HG03108 (cell line): ENCODE results near the gene RTN4R.
"Not testable (repeated sequence)": the region's sequence is repeated elsewhere in the genome, so short reads cannot be mapped to it uniquely, and the experiment has no call there.

Experiments used
- ATAC-seq: cut with Tn5 transposase; IDR thresholded peaks from one replicate; pipeline ENCODE4 v1.9.1; 2021; ENCODE audit warnings: moderate library complexity; ENCODE audit not compliant: unreplicated experiment

RTN4R gene

GRCh38 chr22:20268279-20269012 is at the start of gene RTN4R:
TSS of gene RTN4R (minus strand) at chr22:20268318. CDS start at chr22:20268092, 226 bp downstream.
- ATAC-seq: no peak

- not testable (repeated sequence) for ATAC-seq
Observed at GRCh38 chr22:20317402-20318042, 49.4 kb upstream of the RTN4R start.

DNA sequence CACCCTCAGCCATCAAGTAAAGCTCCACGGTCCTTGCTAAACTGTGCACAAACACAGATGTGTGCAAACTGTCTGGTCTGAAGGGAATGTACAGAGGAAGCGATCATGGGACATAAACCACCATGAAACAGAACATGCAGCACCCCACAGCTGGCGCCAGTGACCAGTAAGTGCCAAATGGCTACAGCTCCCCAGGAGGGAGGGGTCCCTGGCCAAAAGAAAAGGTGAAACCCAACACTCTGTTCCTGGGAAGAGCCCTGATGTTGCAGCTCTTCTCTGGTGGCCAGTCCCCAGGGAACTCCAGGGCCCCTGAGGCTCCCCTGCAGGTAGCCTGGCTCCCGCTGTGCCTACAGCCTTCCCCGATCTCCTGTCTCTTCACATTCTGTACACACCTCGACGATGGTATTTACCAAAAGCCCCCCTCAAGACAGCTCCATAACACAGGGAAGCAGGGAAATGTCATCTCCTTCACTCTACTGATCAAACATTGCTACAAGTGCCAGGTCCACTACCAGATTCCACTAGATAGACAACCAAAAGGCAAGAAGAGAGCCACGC is 48.8 kb upstream of the RTN4R start:
- no peak for ATAC-seq

DNA sequence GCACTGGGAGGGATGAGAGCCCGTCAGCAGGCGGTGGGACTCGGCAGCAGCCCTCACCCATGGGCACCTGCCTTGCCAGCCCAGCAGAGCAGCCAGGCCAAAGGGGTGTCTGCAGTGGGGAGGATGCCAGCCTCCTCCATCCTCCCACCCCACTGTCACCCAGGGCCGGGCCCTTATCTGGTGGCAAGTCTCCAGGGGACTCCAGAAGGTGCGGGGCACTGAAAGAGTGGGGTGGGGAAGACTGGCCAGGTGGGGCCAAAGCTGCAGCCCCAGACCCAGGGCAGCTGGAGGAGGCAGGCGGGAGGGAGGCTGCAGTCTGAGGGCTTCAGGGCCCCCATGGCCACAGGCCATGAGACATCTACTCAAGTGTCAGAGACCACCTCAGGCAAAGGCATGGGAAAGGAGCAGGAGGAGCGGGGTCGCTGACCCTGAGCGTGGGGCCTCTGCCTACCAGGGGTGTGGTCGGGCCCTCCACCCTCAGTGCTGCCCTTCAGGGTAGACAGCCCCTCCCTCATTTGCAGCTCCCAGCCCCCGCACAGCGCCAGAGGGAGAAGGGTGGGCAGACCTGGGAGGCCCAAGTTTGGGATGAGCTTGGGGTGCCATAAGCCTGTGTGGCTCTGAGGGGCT is 48.2 kb upstream of the RTN4R start:
- no peak for ATAC-seq

DNA sequence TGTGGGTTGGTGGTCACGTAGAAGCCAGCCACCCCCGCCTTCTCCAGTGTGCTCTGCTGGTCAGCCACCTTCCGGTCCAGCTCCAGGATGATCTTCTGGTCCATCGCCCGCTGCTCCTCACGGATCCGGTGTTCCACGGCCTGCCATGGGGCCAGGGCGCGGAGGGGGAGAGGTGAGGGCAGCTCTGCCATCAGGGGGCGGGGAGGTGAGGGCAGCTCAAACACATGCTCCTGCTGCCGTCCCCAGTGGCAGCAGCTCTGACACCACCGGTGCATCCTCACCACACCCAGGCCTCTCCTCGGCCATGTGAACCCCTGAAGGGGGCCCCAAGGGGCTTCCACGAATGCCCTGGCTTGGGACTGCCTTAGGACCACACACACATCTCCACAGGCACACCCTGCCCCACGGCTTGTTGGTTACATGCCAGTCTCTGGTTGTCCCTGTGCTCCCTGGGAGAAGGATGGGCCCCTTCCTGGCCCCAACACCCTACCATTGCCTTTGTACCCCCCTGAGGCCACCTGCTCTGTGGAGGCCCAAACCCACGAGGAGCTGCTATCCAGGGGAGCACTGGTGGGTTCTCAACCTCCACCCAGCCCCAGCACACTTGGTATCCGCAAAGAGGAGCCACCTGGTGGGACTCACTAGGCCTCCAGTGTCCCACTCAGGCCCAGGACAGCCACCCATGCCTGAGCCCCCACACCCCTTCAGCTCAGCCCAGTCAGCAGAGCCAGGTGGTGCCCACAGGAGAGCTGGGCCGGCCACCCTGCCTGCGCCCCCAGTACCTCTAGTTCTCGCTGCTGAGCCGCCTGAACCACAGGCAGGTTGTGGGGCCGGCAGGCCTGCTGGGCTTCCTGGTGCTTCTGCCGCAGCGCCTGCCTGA is 47.5 kb upstream of the RTN4R start:
- ATAC-seq: no peak

- not testable (repeated sequence) for ATAC-seq
Observed at GRCh38 chr22:20314741-20315336, 46.7 kb upstream of the RTN4R start.

DNA sequence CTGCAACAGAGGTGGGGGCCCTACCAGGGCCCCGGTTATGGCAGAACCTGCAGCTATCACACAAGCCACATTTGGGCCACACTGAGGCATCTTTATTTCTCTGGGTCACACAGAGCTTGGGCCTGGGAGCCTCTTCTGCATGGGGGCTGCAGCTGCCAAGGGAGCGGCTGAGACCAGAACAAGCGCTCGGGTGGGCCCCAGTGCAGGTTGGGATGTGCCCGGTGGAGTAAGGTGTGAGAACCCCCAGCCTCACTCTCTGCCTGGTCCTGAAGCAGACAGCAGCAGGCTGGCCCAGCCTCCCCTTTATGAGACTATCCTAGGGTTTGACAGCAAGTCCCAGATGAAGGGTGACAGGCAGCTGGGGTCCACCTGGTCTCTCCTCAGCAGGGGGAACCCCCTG is 46.1 kb upstream of the RTN4R start:
- not testable (repeated sequence) for ATAC-seq

- not testable (repeated sequence) for ATAC-seq
Observed at GRCh38 chr22:20313306-20314077, 45.4 kb upstream of the RTN4R start.

DNA sequence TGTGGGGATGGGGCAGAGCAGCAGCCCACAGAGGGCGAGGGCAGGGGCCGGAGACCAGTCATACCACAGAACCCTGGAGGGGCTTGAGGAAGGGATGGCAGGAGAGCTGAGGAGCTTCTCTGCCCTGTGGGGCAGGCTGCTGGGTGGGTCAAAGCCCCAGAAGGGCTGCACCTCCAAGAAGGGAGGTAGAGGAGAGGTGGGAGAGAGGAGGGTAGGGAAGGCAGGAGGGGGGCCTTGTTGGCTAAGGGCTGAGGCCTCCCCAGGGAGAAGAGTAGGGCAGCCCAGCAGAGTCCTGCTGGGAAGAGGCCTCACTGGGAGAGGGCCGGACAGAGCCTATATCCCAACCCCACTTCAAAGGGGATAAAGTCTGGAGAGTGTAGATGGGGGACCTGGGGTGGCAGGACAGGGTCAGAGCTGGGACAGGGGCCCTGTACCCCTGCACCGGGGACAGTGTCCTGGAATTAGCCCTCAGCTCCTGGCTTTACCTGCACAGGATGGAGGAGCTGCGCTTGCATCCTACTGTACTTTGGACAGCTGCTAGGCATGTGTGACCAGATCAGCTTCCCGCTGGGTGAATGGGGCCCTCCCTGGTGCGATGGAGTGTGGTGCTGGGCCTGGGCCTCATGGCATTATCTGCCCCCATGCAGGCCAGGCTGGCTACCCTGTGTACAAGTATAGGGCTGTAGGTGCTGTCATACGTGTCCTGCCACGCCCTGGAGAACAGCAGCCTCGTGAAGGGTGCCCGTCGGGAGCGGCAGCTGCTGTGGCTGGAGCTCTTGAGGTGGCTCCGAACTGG is 44.5 kb upstream of the RTN4R start:
- no peak for ATAC-seq

DNA sequence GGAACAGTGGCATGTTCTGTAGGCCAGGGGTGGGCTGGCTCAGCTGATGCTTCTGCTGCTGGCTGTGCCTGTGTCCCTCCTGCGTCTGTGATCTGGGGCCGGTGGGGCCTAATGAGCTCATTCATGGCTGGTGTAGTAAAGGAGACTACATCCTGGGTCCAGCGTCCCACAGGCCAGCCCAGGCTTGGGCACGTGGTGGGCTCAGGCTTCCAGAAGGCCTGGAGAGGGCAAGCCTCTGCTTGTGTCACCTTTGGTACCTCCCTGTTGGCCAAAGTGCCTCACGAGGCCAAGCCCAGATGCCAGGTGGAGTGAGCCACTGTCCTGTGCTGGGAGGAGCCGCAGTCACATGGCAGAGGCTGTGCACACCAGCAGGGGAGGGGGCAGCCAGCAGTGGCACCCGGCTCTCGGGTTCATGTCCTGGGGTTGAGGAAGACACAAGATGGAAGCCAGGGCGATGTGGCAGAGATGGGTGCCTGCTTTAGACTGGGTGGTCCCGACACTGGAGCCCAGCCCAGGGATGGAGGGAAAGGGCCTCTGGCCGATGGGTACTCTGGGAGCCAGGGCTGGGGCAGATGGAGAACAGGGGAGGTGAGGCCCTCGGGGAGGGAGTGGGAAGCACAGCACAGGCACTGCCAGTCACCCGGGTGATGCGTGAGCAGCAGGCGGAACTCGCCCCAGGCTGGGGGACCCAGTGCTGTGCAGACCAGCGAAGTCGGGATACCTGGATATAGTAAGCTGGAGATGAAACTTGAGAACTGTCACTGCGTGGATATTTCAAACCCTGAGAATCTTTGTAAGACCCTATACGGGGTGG is 43.3 kb upstream of the RTN4R start:
- not testable (repeated sequence) for ATAC-seq

DNA sequence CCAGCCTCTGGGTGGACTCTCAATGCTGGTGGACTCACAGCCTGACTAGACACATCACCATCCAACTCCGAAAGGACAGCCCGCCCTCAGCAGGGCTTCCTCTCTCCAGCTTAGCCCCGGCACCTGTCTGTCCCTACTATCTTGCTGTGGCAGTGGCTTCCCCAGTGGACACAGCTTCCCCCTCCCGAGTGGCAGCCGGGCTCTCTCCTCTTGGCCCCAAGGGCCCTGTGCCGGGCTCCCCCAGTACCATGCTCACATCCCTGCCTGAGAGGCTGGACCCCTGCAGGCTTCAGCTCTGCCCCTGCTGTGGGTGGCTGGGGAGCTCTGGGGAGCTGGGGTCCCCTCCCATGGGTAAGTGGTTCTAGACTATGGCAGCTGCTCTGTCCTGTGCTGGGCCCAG is 42.7 kb upstream of the RTN4R start:
- not testable (repeated sequence) for ATAC-seq

DNA sequence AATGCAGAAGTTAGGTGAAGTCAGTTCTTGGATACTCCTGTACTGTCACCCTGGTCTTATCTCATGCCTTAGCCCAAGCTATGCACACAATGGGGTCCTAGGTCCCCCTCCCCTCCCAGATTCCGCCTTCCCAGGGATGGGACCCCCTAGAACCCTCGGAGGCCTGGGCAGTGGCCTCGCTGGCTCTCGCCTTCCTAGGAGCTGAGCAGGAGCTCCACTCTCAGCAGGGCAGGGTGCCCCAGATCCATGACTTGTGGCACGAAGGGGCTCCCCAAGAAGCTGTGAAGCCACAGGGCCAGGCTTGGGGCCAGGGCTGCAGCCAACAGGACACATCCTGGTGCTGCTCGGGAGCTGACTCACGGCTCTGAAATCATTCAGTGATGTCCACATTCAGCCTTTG is 42.1 kb upstream of the RTN4R start:
- ATAC-seq: not testable (repeated sequence)

- not testable (repeated sequence) for ATAC-seq
Observed at GRCh38 chr22:20308806-20309650, 40.9 kb upstream of the RTN4R start.

GRCh38 chr22:20307448-20308447 is 39.6 kb upstream of the RTN4R start:
- not testable (repeated sequence) for ATAC-seq

DNA sequence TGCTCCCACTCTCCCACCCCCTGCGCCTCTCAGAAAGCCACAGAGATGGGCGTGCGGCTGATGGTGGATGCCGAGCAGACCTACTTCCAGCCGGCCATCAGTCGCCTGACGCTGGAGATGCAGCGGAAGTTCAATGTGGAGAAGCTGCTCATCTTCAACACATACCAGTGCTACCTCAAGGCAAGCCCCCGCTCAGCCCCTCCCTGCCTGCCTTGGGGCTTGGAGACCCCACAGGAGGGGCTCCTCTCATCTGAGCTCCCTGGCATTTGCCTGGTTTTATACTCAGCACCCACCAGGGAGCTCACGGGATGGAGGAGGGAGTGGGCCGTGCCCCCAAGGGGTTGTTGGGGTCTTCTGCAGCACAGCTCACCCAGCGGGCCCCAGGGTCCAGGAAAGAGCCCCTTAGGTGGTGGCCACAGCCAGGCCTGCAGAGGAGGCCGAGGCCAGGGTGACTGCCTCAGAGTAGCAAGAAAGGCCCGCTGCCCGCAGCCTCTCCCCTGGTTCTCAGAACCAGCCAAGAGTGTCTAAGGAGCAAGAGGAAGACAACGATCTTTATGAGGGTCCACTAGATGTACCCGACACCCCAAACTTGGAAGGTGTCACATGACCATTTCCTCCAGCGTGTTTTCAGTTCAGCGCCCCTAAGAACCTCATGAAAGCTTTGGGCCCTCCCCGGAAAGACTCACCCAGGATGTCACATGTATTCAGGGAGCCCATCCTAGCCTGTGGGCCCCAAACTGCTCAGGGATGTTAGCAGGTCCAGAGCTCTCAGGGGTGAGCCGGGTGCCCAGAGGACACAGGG is 38.7 kb upstream of the RTN4R start:
- not testable (repeated sequence) for ATAC-seq
